NCI-H1417 (cell line): ENCODE measurements around the gene CHEK1.
A peak's percentile ranks its signal among the peaks of the same experiment; 100 is the strongest.
"Not testable (repeated sequence)": the region's sequence is repeated elsewhere in the genome, so short reads cannot be mapped to it uniquely, and the experiment has no call there.

Source experiments
- DNase-seq, 3 experiments: peaks; one replicate each; lab custom pipeline; 2025; lab: John Stamatoyannopoulos, UW

Gene CHEK1

DNA sequence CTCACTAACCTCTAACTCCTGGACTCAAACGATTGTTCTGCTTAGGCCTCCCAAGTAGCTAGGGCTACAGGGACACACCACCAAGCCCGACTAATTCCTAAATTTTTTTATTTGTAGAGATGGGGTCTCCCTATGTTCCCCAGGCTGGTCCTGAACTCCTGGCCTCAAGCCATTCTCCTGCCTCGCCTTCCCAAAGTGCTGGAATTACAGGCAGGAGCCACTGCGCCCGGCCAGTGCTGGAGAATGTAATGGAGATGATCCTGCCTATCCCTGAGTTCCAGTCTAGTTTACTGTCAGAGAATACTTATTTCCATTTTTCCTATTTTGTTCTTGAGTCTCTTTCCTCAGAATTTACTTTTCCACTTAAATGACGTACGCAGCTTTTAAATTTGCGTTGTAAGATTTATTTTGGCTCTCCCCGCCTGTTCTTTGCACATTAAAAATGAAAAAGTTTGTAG, at the start of gene CHEK1:
Gene CHEK1, plus strand, starts transcription at position 408 of the 458 bp plus-strand sequence. CDS start 1,606 bp downstream, outside the sequence.
- DNase-seq = peak in 1 of 3 experiments; percentile 33

DNA sequence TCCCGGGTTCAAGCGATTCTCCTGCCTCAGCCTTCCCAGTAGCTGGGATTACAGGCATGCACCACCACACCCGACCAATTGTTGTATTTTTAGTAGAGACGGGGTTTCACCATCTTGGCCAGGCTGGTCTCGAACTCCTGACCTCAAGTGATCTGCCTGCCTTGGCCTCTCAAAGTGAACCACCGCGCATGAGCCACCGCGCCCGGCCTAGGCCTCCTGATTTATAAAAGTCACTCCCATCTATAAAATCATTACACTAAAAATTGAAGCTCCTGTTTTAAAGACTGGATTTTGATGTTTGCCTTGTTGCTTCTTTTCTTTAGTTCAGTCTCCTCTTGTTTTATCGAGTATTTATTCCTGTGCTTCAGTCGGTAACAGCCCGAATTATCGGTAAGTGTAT, 47.8 kb upstream of the CHEK1 start:
- DNase-seq = not testable (repeated sequence)

DNA sequence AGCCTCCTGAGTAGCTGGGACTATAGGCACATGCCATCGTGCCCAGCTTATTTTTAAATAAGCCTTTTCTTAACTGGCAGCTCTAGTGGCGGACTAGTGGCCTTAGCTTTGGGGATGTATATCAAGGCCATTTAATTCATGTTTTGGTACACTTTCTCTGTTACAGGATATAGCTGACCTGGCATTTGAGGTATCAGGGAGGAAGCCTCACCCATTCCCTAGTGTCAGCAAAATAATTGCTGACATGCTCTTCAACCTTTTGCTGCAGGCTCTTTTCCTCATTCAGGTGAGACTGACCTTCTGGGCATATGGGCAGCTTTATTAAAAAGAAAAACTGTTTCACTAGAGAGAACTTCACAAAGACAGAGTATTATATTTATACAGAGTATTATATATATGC, 46.2 kb upstream of the CHEK1 start:
- DNase-seq = no peak

DNA sequence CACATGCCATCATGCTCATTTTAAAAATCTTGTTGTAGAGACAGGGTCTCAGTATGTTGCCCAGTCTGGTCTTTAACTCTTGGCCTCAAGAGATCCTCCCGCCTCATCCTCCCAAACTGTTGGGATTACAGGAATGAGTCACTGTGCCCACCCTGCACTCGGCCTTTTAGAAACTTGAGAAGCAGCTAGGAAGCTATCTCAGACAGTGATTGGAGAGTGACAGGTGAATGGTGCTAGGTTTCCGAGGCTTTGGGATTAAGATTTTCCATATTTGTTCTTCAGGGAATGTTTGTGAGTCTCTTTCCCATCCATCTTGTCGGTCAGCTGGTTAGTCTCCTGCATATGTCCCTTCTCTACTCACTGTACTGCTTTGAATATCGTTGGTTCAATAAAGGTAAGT, 45.2 kb upstream of the CHEK1 start:
- no peak for DNase-seq

- DNase-seq = no peak
These were observed 41.5 kb upstream of the CHEK1 start for GRCh38 chr11:125583496-125583895.

DNA sequence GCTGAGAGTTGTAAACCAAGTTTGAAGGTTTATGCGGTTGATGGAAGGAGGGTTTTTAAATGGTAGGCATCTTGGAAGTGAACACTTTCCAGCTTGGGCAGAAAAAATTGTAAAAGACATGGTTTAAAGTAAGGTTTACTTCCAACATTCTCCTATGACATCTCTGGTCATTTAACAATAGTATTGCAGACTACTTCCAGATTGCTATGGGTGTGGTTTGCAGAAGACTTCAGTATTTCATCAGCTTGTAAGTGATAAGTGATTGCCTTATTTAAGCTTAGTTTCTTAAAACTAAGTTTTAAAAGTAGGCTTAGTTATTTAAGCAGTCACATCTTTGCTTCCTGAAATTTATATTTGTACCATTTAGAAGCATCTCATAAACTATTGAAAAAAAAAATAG, 39.5 kb upstream of the CHEK1 start:
- no peak for DNase-seq

DNA sequence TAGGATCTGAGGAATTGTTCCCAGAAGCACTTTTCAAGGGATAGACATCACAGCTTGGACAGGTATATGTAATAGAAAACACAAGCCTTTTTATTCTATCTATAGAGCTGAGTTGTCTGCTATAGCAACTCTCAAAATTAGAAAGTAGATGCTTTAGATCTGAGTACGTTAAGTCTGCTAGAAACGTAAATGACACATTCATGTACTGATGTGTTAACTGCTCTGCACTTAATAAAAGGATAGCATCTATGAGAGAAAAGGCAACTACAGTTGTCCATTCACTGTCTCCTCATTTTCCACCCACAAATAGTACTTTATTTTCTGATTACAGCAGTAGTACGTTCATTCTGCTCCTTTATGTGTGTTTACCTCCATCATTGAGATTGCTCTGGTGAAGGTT, 38.3 kb upstream of the CHEK1 start:
- DNase-seq = no peak

DNA sequence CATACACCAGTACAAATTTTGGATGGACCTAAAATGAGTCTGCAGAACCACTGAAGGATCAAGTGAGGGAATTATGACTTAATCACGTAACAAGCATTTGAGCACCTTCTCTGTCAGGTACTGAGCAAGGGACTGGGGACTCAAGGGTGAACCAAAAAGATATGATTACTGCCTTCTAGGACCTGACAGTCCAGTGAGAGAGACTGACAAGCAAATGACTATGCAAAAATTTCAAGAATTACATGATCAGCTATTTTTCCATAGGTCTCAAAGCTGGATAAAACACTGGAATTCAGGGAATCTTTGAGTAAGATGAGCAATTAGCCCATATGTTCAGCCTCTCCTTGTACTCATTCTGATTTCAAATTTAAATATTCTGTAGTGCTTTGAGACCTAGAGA, 37.5 kb upstream of the CHEK1 start:
- DNase-seq = no peak

GRCh38 chr11:125588505-125588904, 36.5 kb upstream of the CHEK1 start:
- no peak for DNase-seq

- peak; percentile 35 to 92 (median 78) for DNase-seq
These were observed 33.2 kb upstream of the CHEK1 start for GRCh38 chr11:125591649-125592304.

GRCh38 chr11:125592305-125593113, 32.5 kb upstream of the CHEK1 start, which contains the start of gene STT3A:
Gene STT3A (plus strand): TSS chr11:125592852. CDS start chr11:125595916, 3,064 bp downstream.
- peak; percentile 99 to 100 (median 100) for DNase-seq

DNA sequence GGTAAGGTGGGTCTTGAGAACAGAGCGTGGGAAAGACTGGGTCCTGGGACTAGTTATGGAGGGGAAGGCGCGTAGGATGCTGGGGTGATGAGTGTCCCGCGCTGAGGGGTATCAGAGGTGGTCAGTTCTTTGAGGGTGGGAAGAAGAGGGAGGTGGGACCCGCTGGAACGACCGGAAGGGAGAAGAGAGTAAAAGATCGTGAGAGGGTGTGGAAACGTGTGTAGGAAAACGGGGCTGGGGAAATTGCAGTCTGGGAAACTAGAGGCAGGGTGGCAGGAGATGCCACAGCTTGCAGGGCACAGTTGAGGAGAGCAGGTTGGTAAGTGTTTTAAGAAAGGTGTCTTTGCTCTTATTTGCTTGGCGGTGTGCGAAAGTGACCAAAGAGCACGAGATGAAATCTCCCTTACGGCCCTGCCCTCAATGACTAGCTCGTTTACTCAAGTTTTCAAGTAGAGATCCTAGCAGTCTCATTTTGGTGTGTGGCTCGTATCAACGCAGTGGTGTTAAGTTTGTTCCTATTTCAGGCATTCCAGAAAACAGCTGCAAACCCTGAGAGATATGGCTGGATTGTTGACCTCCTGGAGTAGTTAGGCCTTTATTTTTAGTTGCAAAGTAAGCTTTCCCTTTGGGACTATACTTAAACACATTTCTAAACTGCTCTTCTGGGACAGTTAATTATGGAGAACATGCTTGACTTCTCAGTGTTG, 31.7 kb upstream of the CHEK1 start:
- DNase-seq = no peak

- DNase-seq = no peak
These were observed 30.0 kb upstream of the CHEK1 start for GRCh38 chr11:125594958-125595357.

DNA sequence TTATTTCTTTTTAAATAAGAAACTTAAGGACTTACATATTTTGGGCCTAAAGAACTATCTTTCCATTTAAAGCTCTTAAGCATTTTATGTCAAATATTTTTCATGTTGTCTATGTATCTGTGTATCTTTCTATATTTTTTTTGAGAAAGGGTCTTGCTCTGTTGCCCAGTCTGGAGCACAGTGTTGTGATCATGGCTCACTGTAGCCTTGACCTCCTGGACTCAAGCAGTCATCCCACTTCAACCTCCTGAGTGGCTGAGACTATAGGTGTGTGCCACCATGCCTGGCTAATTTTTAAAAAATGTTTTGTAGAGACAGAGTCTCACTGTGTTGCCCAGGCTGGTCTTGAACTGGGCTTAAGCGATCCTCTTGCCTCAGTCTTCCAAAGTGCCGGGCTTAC, 24.3 kb upstream of the CHEK1 start:
- no peak for DNase-seq

GRCh38 chr11:125603207-125603606, 21.8 kb upstream of the CHEK1 start:
- no peak for DNase-seq

- no peak for DNase-seq
These were observed 19.5 kb upstream of the CHEK1 start for GRCh38 chr11:125605417-125605816.

GRCh38 chr11:125609545-125609944, 15.4 kb upstream of the CHEK1 start:
- no peak for DNase-seq

DNA sequence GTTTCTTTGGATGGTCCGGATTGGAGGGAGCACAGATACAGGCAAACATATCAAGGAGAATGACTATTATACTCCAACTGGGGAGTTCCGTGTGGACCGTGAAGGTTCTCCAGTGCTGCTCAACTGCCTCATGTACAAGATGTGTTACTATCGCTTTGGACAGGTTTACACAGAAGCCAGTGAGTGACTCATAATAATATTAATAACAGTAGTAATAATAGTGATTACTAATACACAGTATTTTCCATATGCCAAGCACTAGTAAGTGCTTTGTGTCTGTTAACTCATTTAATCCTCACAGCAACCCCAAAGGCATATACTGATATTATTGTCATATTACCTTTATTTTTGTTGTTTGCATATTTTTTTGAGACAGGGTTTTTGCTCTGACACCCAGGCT, 6.6 kb upstream of the CHEK1 start:
- no peak for DNase-seq

DNA sequence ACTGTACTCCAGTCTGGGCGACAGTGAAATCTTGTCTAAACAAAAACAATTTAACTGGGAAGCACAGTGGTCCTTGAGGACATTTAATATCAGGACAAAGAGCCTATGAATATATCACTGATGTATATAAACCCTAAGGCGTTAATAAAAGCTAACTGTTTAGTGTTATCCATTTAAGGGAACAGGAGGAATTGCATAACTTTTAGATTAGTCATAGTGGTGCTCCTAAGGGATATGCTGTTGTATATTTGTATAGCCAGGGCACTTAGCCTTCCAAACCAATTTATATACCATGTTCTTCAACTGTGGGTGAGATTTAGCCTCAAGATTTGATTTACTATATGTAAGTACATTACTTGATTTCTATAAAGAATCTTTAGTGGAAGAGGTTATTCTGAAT, 3.0 kb upstream of the CHEK1 start:
- no peak for DNase-seq

DNA sequence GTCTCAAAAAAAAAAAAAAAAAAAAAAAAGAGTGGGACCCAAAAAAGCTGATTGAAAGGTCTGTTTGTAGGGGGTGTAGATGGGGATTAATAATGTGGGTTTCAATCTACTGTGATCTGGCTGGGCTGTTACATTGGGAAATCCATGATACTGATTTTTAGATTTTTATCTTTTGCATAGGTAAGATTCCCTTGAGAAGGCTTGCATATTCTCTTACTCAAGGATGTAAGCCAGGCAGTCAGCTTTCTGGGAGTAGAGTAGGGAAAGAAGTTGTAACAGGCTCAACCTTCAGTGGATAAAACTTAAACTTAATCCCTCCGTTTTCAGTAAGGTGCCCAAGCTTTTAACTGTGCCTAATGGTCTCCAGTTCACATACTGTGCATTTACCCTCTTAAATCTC, 1.9 kb upstream of the CHEK1 start:
- no peak for DNase-seq

- peak in 1 of 3 experiments; percentile 81 for DNase-seq
These were observed 264 bp downstream of the CHEK1 start for GRCh38 chr11:125625225-125625629.

DNA sequence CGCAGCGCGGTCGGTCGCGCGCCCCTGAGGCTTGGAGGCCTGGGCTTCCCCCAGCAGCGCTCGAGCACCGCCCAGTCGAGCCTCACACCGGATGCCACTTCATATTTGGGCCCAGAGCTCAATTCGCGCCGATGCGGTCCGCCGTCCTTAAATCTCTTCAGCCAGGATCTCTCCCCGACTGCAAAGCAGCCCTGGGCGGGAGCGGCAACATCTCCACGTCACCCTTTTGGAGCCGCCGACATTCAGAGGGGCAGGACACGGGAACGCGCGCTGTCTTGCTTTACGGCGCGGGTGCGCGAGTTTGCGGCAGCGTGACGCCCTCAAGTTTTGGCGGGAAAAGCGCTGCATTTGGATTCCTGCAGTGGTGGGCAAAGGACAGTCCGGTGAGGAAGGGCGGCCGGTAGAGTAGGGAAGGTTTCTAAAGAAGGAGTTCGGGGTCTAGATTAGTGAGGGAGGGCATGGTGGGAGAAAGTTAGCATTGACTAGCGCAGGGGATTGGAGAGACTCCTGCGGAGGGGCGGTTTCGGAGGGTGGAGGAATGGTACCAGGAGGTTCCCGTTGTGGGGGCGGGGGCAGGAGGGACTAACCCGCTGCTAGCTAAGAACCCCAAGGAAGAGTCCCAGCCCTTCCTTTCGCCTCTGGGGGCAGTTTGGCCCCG, 796 bp downstream of the CHEK1 start:
- DNase-seq = peak; percentile 93 to 99 (median 98)
